Subcutaneous adipose tissue (tissue), 4 donors: ENCODE results near the gene ADAM30. TPM values are rescaled to one million over a fixed set of nuclear protein-coding genes. Genes with fewer than 3 reads are reported as not detected.

Source experiments
- total RNA-seq, 4 donors: library from RNA; depleted of rRNA; stranded (reverse); fragments of >200 nt; gene quantifications; one replicate each; pipeline ENCODE4 v1.1.0, GENCODE V29; 2016
- TF ChIP-seq, protein P1 (sequence below): fragments of 450-650 bp; IDR thresholded peaks from one replicate; pipeline ENCODE4 v1.5.1; 2016; ENCODE audit warnings: low read depth, mild to moderate bottlenecking, control low read depth, antibody characterized with exemption, moderate library complexity

Gene ADAM30
- total RNA-seq, 4 donors from 2014 or later: not detected

DNA sequence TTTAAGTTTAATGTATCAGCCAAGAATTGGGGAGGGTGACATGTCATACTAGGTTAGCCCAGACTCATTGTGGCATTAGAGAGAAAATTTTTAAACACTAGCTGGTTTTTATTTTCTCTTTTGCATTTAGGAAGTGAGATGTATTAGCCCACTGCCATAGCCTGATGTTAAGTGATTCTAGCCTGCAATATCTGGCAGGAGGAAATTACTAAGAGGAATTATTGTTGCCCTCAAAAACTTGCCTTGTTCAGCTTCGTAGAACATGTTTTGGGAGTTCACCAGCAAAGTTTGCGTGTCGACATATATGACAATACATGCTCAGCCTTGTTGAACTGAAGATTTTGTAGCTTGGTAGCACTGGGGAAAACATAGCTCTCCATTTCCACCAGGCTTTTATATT, 12.5 kb downstream of the ADAM30 start:
- TF ChIP-seq, protein P1, sequence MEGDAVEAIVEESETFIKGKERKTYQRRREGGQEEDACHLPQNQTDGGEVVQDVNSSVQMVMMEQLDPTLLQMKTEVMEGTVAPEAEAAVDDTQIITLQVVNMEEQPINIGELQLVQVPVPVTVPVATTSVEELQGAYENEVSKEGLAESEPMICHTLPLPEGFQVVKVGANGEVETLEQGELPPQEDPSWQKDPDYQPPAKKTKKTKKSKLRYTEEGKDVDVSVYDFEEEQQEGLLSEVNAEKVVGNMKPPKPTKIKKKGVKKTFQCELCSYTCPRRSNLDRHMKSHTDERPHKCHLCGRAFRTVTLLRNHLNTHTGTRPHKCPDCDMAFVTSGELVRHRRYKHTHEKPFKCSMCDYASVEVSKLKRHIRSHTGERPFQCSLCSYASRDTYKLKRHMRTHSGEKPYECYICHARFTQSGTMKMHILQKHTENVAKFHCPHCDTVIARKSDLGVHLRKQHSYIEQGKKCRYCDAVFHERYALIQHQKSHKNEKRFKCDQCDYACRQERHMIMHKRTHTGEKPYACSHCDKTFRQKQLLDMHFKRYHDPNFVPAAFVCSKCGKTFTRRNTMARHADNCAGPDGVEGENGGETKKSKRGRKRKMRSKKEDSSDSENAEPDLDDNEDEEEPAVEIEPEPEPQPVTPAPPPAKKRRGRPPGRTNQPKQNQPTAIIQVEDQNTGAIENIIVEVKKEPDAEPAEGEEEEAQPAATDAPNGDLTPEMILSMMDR: no peak

- TF ChIP-seq, protein P1: no peak
Observed at GRCh38 chr1:119882132-119883049, 13.9 kb downstream of the ADAM30 start.

DNA sequence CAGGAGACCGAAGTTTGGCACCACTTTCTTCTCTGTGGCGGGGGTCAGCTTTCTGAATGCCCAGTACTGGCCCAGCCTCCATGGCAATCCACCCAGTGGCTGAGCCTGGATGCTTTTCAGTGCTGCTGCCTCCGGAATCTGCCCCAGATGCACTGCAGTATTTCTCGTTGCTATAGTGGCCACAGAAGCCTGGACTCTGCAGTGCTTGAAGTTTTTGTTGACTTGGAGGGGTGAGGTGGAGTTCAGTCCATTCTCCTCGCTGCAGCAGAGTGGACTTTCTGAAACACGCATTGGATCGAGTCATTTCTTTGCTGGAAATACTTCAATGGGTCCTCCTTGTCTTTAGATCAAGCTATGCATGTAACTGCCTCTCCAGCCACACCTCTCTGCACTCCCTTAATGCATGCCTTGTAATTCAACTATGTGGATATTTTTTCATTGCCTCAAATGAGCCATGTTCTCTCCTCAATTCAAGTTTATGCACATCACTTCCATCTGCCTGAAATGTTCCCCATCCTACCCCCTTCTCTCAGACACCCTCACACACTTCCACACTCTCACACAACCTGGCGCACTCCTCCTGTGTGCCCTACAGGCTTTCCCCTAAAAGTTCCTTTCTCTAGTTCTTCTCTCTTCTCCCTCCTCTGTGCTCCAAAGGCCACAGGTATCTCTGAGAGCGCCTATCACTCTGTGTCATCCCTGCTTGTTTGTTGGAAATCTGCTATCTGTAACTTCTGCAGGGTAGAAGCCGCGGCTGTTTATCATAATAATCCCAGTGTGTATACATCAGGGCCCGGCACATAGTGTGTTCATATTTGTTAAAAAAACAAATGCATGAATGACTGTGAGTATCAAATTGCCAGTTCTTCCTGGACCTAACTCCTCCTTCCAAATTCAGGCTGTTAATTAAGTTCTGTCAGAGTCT, 16.5 kb downstream of the ADAM30 start:
- TF ChIP-seq, protein P1: no peak

DNA sequence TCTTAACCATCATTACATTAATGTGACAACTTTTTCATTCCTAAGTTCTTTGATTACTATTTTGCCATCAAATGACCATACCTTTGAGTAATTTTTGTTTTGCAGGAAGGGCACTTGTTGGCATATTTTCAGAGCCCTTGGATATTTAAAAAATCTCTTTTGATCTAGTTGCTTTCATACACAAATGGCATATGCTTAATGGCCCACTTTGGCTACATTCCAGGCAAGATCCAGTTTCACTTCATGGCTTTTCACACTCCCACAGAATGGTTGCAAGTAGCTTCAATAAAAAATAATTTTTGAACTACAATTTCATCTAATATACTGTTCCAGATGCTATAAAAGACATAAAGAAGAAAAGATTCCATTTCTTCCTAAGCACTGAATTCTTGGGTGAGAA, 18.1 kb downstream of the ADAM30 start:
- TF ChIP-seq, protein P1: no peak

DNA sequence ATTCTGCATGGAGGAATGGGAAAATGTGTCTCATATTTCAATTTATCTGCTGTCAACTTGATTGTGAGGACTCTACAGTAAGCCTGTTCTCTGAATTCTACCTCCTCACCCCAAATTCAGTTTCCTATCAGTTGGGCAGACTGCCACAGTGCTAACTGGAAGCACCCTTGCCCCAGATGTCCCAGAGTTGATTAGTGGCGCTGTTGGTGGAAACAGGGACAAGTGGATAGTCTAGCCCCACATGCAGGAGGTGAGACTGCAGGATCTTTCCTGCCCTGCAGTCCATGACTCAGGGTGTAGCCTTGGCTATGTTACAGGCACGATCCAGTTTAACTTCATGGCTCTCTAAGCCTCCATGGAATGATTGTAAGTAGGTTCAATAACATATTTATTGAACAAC, 22.1 kb downstream of the ADAM30 start:
- TF ChIP-seq, protein P1: no peak

GRCh38 chr1:119873135-119874015, 22.9 kb downstream of the ADAM30 start:
- TF ChIP-seq, protein P1: no peak
